ENCODE data around the gene TMEM218.

The TMEM218 gene

GRCh38 chr11:125088576-125089455, 22.6 kb downstream of the TMEM218 start:
- no peak for DNase-seq

- no peak for DNase-seq
Measured at GRCh38 chr11:125088123-125088522, 23.3 kb downstream of the TMEM218 start.

- no peak for DNase-seq
Measured at GRCh38 chr11:125086633-125087296, 24.7 kb downstream of the TMEM218 start.

GRCh38 chr11:125085301-125086081, 25.9 kb downstream of the TMEM218 start:
- DNase-seq: no peak

GRCh38 chr11:125084761-125085231, 26.6 kb downstream of the TMEM218 start:
- no peak for DNase-seq

- no peak for DNase-seq
Measured at GRCh38 chr11:125084057-125084416, 27.4 kb downstream of the TMEM218 start.

GRCh38 chr11:125083312-125084056, 27.9 kb downstream of the TMEM218 start:
- DNase-seq: no peak

GRCh38 chr11:125082611-125083311, 28.7 kb downstream of the TMEM218 start:
- no peak for DNase-seq

- no peak for DNase-seq
Measured at GRCh38 chr11:125082040-125082439, 29.4 kb downstream of the TMEM218 start.

GRCh38 chr11:125081098-125081798, 30.2 kb downstream of the TMEM218 start:
- no peak for DNase-seq

- no peak for DNase-seq
Measured at GRCh38 chr11:125080531-125080911, 30.9 kb downstream of the TMEM218 start.

- no peak for DNase-seq
Measured at GRCh38 chr11:125079878-125080530, 31.4 kb downstream of the TMEM218 start.

GRCh38 chr11:125079151-125079877, 32.1 kb downstream of the TMEM218 start:
- no peak for DNase-seq

GRCh38 chr11:125078516-125079140, 32.8 kb downstream of the TMEM218 start:
- no peak for DNase-seq

GRCh38 chr11:125078016-125078415, 33.4 kb downstream of the TMEM218 start:
- DNase-seq: no peak

GRCh38 chr11:125076378-125076945, 35.0 kb downstream of the TMEM218 start:
- peak; percentile 5 for DNase-seq

- DNase-seq: peak; percentile 13
Measured at GRCh38 chr11:125075900-125076317, 35.5 kb downstream of the TMEM218 start.

GRCh38 chr11:125075242-125075625, 36.2 kb downstream of the TMEM218 start:
- peak; percentile 6 for DNase-seq
